HG02938 (cell line): ENCODE measurements around the gene ITPR1.

Experiments
- ATAC-seq: cut with Tn5 transposase; IDR thresholded peaks from one replicate; pipeline ENCODE4 v1.9.1; 2021; ENCODE audit warnings: mild to moderate bottlenecking, moderate library complexity; ENCODE audit not compliant: unreplicated experiment

ITPR1 gene

DNA sequence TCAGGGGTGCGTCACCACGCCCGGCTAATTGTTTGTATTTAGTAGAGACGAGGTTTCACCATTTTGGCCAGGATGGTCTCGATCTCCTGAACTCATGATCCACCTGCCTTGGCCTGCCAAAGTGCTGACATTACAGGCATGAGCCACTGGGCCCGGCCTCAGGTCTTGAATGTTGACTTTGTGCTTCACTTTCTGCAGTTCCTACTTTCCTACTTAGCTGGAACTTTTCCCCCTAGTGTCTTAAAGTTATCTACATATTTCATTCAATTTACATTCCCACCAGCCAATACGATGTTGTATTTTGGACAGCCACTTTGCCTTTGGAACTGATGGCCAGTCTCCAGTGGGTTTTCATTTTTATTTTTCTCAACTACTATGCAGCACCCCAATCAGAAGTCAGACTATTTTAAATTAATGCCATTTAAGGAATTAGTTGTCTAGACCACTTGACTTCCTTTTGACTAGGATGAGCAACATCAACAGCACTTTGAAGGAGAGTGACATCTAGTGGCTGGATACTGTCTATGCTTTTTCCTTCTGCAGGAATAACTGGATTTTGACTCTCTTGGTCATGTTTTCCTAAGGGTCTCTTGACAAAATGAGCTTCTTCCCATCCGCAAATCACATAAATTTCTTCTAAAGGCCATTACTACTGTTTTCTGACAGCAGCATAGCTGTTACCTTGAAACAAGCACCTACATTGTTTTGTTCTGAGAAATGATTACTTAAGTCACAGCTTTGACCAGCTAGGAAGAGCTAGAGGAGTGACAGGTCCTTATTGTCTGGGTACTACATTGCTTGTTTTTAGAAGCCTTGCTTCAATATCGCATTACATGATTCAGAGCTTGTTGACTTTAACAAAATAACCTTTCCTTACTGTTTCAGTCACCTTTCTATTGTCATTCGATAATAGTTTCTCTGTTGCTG lies 140.2 kb downstream of the ITPR1 start:
- ATAC-seq: peak; percentile 81

DNA sequence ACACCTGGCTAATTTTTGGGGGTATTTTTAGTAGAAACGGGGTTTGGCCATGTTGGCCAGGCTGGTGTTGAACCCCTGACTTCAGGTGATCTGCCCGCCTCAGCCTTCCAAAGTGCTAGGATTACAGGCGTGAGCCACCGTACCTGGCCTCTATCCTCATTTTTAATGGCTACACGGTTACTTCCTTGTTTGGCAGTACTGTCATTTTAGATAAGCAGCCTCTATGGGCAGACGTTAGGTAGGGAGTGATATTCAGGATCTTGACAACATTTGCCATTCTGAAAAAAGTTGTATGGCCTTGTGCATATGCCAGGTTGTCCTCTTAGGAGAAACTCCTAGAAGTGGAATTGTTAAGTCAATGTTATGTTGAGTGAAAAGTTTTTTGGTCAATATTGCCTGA lies 141.7 kb downstream of the ITPR1 start:
- ATAC-seq: no peak

DNA sequence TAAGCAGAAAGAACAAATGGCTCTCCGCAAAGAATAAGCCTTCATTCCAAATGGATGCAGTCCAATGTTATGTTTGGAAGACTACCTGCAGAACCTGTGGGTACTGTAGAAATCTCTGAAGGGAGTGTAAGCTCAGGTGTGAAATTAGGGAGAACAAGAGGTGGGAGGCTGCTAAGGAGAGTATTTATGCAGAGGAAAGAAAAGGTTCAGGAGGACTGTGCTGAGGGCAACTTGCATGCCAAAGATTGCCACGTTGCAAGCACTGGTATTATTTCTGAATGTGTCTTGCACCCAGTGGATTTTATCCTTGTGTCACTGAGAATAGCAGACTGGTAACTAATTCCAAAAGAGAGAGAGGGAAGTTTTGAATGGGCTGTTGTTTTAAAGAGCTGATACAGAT lies 144.1 kb downstream of the ITPR1 start:
- ATAC-seq: no peak

DNA sequence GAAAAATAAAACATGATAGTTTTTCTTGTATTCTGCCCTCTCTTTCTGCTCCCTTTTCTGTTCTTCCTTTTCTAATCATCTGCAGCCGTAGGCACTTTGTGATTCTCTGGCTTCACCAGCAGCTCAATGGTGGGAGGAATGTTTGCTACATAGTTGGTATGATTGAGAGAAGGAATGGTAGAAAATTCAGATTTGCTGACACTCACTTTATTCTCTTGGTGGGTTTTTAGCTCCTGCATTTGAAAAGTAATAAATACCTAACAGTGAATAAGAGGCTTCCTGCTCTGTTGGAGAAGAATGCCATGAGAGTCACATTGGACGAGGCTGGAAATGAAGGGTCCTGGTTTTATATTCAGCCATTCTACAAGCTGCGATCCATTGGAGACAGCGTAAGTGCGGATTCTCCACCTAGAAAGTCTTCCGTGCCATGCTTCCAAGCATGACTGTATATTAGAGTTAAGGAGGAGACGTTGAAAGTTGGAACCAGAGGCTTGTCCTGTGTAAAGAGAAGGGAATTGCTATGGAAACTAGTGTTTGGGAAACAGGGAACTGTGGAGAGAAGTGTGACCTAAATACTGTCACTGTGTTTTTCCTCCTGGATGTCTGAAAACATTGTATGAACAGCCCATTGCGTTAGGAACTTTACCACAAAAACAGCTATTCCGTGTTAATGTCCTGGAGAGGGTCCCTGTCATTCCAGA lies 148.9 kb downstream of the ITPR1 start:
- no peak for ATAC-seq

DNA sequence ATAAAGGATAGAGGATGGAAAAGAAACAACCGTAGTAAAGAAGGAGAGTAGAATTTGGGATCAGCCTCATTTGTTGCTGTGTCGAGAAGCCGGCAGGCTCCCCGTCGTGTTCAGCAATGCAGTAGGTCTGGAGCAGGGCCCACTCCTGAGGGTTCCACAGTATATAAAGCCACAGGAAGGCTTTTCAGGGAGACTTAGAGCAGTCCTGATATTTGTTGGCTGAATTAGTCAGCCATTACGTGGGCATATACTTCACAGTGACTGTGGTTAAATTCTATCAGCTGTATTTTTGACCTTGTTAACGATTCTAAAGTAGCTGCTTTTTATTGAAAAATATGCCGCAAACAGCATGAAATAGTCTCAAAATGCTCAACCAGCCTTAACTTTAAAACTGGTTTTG lies 149.5 kb downstream of the ITPR1 start:
- ATAC-seq: no peak

DNA sequence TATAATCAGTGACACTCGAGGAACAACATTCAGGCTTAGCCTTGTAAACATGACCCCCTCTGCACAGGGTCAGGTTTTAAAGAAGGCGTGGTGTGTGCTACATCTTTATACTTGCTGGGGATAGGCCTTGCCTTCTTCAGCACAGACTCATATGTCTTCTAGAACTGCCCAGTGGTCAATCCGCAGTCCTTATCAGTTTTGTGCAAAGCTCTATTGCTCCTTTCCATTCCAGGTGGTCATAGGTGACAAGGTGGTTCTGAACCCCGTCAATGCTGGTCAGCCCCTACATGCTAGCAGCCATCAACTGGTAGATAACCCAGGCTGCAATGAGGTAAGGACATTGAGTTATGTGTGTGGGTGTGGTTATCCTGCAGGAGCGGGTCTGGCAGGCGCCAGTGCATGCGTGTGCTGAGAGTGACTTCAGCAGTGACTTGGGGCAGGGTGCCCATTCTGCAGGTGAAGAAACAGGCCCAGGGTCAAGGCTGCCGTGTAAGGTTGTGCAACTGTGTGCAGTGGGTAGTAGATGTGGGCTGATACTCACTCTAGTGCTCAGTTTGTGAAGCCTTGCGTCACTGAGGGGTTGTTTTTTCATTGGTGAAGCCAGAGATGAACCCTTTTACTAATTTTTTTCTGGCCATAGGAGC lies 150.9 kb downstream of the ITPR1 start:
- ATAC-seq: no peak

DNA sequence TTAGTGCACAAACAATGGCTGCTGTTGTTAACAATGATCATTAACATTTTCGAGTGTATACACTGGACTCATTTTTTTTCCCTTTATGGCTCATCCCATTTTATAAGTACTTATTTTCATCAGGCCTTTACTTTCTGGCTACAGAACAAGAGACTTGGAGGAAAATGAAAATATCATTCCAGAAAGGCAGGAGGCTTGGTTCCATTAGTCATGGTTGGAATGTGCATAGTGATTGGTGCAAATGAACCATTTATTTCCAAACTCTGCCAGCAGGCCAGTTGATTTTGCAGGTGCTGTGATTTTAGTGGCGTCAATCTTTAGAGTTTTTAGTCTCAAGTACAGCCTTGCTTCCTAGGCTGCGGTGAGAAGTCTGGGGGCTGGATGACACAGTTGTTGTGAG lies 151.8 kb downstream of the ITPR1 start:
- ATAC-seq: no peak

DNA sequence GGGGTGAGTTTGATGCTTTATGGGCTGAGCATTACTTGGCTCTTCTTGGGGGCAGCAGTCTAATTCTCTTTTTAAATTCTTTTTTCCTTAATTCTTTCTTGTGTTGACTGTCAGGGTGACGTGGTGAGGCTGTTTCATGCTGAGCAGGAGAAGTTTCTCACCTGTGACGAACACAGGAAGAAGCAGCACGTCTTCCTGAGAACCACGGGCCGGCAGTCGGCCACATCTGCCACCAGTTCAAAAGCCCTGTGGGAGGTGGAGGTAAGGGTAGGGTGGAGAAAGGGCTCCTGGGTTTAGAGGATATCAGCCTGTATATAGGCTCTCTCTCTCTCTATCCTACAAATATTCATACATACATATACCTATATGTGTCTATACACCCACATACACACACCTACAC lies 152.3 kb downstream of the ITPR1 start:
- ATAC-seq: no peak

DNA sequence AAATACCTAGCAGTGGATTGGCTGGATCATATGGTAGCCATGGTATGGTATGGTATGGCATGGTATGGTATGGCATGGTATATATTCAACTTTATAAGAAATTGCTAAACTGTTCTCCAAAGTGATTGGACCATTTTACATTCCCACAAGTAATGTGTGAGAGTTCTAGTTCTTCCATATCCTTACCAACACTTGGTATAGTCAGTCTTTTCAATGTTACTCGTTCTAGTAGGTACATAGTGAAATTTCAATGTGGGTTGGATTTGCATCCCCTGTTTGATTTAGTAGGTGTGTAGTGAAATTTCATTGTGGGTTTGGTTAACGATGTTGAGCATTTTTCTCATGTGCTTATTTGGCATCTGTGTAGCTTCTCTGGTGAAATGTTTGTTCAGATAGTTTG lies 154.3 kb downstream of the ITPR1 start:
- ATAC-seq: no peak

DNA sequence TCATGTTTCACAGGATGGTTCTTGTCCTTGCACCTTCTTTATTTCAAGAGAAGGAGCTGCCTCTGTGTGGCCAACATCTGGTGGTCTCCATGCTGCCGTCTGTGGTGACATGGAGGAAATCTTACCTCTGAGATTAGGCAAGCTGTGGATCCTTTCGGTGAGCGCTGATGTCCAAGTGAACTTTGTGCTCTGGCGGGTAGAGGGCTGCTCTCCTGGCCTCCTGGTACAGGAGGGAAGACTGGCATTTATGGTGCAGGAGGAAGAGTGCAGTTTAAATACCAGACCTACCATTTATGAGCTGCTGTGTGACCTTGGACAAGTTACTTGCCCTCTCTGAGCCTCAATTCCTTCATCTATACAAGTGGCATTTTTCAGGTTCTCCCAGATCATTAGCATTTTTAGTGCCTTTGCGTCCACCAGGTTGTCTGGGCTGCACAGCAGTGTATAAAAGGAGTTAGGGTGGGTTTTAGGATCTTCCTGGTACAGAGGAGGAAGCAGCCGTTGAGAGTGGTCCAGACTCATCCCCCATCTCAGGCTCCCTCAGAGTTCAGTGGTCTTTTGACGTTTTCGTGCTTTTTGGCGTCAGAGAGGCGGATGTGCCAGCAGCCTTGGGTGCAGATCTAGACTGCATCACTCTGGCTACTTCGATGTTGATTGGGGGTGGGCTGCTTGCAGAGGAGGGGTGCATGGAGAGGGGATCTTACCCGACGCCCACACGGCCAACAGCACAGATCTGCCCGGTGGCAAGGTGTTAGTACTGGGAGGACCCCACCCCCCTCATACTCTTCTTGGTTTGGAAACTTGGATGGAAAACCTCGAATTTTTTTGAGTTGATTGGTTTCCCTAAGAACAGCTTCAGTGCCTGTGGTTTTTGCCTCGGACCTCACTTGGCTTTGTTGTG lies 162.2 kb downstream of the ITPR1 start:
- no peak for ATAC-seq

DNA sequence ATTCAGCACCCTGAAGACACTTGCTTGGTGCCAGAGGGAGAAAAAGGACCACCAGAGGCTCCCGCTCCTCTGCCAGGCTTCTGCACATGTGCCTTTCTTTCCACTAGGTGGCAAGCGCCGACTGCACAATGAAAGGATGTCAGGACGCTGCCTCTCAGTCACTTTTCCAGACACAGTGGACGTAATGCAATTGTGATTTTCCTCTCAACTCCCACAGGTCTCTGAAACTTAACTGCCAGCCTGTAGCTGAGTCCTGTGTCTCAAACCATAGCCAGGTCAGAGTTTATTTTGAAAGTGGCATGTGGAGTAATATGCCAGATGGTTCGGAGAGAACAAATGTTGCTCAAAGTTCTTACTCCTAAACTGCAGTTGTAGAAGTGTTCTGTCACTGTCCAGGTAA lies 162.9 kb downstream of the ITPR1 start:
- no peak for ATAC-seq

DNA sequence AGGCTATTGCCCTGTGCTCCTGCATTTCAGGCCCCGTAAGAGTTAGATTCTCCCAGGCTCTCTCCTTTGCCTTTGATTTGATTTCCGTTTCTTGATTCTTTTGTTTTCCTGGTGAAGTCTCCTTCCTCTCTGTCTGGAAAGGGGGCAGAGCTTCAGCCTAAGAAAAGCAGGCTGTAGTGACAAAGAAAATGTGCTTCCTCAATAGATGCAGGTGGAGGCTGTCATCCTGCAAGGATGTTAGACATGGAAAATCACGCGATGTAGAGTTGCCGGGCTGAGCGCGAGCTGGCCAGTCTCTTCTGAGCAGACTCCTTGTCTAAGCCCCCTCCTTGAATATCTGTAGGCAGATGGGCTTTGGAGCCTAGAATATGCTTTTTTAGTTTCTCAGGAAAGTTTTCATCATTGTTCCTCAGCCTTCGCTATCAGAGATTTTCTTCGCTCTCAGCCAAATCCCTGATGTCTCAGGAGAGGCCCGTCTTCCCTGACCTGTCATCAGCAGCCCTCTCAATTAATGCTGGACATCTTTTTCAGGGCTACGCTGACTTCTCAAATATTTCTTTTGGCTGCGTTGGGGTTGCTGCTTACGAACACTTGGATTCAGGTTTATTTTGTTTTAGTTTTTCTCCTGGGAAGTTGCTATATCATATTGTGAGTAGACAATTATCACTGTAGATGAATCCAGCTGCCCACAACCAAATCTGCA lies 163.6 kb downstream of the ITPR1 start:
- ATAC-seq: no peak

DNA sequence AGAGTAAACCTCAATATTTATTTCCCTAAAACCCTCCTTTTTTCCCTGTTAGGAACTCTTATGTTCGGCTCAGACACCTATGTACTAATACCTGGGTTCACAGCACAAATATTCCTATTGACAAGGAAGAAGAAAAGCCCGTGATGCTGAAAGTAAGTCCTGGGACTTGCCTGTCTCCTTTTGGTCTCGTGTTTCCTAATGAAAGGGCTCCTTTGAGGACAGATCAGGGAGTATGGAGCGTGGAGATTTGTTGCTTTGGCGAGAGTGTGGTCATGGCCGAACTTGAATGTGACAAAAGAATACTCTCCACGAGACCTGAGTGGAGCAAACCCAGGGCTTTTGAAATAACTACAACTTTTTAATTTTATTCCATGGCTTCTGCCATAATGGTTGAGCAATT lies 167.8 kb downstream of the ITPR1 start:
- no peak for ATAC-seq

DNA sequence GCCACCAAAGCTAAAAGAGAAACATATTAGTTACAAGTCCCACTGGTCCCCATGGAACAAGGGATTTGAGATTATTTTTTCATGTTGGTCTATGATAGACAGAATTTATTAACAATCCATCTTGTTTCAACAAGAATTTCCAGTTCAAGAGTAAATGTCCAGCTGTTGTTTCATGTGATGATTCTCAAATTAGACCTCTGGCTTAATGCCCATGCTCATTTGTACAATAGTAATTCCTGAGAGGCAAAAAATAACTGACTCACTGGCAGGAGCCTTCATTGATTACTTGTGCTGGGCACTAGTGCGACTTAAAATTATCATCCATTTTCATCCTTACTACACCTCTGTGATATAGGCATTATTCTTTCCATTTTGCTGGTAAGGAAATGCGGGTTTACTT lies 171.3 kb downstream of the ITPR1 start:
- ATAC-seq: no peak

DNA sequence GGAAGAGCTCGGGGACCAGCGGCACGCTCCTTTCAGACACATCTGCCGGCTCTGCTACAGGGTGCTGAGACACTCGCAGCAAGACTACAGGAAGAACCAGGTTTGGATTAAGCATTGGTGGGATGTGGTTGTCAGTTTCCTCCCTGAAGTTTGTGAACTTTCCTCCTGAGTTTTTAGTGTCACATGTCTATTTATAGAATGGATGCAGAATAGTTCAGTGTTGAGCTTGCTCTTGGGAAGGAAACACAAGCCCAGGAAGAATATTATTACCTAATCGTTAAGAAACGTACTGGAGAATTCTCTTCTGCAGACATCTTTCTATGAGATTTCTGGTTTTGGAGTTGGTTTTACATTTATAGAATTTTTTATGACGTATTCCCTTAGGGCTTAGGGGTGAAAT lies 172.0 kb downstream of the ITPR1 start:
- no peak for ATAC-seq

DNA sequence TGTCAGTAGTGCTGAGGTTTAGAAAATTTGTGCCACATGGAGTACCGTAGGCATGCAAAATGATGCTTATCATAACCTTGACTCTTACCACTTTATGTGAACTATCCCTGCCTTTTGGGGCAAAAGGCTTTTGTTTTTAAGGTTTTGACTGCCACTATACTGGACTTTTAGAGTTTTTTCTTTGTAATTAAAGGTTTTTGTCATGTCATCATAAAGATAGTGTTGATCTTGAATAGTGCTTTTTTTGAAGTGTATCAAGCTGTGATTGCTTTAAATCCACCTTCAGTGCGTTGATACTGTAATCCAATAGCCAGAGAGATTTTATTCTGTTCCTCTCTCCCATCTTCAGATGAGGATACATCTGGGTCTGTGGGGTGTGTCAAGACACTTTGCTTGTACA lies 172.9 kb downstream of the ITPR1 start:
- ATAC-seq: no peak

DNA sequence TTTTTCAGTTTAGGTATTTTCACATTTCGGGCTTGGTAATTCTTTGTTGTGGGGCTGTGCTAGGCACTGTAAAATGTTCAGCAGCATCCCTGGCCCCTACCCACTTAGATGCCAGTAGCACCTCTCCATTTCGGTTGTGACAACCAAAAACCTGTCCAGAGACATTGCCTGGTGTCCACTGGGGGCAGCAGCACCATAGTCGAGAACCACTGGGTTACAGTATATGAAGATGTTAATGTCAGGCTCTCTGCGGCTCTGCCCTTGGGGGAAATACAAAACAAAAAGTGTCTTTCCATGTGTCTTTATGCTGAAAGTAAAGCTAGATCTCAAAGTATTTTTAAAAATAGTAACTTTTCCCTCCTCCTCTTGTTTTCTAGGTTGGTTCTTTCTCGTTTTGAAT lies 177.2 kb downstream of the ITPR1 start:
- ATAC-seq: no peak

DNA sequence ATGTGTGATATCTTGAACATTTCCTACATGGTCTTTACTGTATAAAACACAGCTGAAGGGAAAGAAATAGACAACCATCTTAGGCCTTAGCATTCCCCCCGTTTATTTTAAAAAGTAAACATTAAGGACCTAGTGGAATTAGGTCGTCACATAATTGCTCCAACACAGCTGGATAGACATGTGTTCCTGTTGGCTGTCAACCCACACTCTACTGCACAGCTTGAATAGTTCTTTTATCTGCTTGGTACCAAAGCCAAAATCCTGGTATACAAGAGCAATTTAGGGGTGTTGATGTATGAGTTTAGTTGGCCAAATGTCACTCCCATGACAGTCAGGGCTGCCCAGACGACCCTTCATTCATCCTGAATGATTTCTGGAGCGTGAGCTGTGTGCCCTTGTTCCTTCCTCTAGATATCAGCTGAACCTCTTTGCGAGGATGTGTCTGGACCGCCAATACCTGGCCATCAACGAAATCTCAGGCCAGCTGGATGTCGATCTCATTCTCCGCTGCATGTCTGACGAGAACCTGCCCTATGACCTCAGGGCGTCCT lies 179.7 kb downstream of the ITPR1 start:
- no peak for ATAC-seq

DNA sequence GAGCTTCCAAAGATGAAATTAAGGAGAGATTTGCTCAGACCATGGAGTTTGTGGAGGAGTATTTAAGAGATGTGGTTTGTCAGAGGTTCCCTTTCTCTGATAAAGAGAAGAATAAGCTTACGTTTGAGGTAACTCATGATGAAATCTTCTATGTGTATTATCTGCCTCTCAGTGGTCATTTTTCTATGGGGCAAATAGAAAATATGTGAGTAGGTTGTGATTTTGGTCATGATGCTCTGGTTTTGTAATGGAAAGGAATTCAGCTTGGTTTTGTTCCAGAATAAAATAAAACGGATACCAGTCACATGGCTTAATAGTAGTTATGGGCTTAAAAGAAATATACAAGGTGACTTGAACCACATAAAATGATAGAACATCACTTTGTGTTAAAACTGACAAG lies 181.1 kb downstream of the ITPR1 start:
- no peak for ATAC-seq

DNA sequence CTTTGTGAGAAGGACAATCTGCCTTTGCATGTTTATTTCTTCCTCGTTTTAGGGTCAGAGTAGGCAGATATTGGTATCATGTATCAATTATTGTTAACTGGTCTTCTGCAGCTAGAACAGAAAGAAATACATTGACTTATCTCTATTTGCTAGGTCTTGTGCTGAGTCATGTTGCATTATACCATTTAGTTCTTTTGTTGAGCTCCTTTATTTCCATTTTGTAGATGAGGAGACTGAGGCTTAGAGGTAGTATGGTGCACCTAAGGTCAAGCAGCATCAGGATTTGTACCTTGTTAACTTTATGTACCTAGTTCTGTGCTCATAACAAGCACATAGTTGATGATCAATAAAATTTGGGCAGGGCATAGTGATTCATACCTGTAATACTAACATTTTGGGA lies 182.6 kb downstream of the ITPR1 start:
- no peak for ATAC-seq
